ENCODE data around the gene SRF.

Gene SRF

GRCh38 chr6:43147691-43148477 lies 23.2 kb upstream of the SRF start:
- DNase-seq, result no peak

GRCh38 chr6:43149265-43149664 lies 21.8 kb upstream of the SRF start:
- DNase-seq, result no peak

GRCh38 chr6:43150051-43150751 lies 20.9 kb upstream of the SRF start:
- no peak for DNase-seq

GRCh38 chr6:43159599-43159998 lies 11.5 kb upstream of the SRF start:
- no peak for DNase-seq

GRCh38 chr6:43163899-43164298 lies 7.2 kb upstream of the SRF start:
- DNase-seq, result no peak

- DNase-seq, result peak; percentile 89
These were observed 595 bp upstream of the SRF start for GRCh38 chr6:43170417-43170930.

GRCh38 chr6:43171707-43172103 lies 636 bp downstream of the SRF start:
- DNase-seq, result no peak

GRCh38 chr6:43172104-43173007 lies 1.3 kb downstream of the SRF start:
- no peak for DNase-seq

- DNase-seq, result no peak
These were observed 2.7 kb downstream of the SRF start for GRCh38 chr6:43173591-43174262.

- DNase-seq, result peak; percentile 92
These were observed 3.4 kb downstream of the SRF start for GRCh38 chr6:43174263-43175112.

- no peak for DNase-seq
These were observed 4.8 kb downstream of the SRF start for GRCh38 chr6:43175676-43176422.

GRCh38 chr6:43176423-43176786 lies 5.3 kb downstream of the SRF start:
- no peak for DNase-seq

GRCh38 chr6:43178150-43178549 lies 7.1 kb downstream of the SRF start:
- no peak for DNase-seq

GRCh38 chr6:43178951-43179830 lies 8.1 kb downstream of the SRF start:
- no peak for DNase-seq

- DNase-seq, result no peak
These were observed 9.0 kb downstream of the SRF start for GRCh38 chr6:43180058-43180457.

GRCh38 chr6:43180985-43181384 lies 9.9 kb downstream of the SRF start:
- DNase-seq, result no peak

- DNase-seq, result no peak
These were observed 10.5 kb downstream of the SRF start for GRCh38 chr6:43181621-43181941.

GRCh38 chr6:43181942-43182860 lies 11.1 kb downstream of the SRF start, which contains the start of gene CUL9:
CUL9 (plus strand) TSS chr6:43182196; CDS start chr6:43184311, 2,115 bp downstream.
- DNase-seq, result no peak

- DNase-seq, result no peak
These were observed 12.4 kb downstream of the SRF start for GRCh38 chr6:43183441-43183840.

All from DMS 273 treated with DMSO at 0.1 percent for 48 hours (cell line).